Measurements from ENCODE around the gene C1QL3.

Gene C1QL3

DNA sequence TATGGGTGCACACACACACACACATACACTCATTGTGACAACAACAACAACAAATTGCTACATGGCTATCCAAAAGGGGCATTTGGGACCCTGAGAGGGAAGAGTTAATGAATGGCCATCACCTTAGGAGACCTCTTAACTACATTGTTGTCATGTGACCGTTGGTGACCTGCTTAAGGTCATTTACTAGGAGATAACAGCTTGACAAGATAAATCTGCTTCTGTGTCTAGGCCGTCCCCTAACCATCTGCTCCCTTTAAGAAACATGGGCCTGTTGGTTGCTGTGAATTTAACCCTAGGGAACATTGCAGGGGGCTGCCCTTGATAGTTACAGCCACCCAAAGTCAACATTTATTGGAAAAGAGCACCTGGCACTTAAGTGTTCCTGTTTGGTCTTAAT lies 29.7 kb downstream of the C1QL3 start:
- no peak for DNase-seq

GRCh38 chr10:16490511-16490910 lies 31.2 kb downstream of the C1QL3 start:
- DNase-seq: no peak

DNA sequence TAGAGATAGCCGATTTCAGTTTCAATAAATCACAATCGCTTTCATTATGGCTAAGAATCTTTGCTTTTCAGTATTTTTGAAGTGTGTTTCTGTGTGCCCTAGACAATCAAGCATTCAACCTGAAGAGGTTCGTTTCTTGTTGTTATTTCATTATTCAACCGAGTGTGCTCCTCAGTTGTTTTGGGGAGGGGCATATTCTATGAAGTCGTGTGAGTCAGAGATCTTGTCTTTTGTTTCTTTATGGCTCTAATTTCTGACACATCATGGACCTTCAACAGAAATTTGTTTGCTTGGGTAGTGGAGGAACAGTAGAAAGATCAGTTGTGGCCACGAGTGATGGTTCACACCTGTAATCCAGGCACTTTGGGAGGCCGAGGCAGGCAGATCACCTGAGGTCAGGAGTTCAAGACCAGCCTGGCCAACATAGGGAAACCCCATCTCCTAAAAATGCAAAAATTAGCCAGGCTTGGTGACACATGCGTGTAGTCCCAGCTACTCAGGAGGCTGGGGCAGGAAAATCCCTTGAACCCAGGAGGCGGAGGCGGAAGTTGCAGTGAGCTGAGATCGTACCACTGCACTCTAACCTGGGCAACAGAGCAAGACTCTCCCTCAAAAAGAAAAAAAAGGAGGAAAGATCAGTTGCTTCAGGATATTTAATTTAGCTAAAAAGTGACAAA lies 38.3 kb downstream of the C1QL3 start:
- DNase-seq: no peak

DNA sequence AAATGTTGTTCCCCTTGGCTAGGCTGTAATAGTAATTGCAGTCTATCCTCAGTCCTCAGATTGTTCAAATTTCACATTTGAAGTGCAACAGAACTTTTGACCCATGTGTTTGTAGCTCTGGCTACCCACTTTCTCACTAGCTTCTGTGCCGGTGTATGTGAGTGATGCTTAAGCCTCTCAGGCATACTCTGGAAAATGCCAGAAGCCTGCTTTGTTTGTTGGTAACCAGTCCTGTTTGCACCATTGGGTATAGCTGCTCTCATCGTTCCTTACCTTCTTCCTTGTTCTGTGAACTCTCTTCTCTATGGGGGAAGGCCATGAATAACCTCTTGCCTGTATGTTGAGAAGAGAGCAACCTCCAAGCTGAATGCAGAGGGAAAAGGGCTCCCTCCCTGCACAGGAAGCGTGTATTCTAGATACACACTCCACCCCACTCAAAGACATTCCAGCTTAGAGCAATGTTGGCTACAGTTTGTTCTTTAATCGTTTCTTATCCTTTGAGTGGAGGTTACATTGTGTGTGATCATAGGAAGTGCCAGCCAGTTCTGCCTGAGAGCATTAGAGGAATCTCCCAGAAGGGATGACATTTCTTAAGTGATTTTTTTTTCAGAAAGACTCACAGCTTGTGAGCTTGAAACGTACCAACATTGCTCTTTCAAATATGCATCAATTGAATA lies 40.5 kb downstream of the C1QL3 start:
- no peak for DNase-seq

GRCh38 chr10:16478801-16479200 lies 42.9 kb downstream of the C1QL3 start:
- DNase-seq: no peak

DNA sequence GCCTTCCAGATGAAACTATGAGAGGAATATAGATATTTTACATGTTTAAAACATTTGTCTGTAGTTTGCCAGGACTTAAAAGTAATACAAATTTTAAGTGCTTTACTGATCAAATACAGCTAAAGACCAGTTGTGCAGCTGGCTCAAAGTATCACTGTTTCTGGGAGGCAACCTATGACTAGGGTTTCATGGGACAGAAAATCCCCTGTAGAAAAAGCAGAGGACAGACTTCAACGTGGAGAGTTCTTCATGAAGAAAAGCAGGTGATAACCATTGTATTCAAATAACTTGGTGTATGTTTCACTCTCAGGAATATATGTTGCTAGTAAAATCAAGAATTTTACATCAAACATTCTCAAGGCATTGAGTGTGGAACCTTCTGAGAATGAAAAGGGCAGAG lies 43.9 kb downstream of the C1QL3 start:
- no peak for DNase-seq

DNA sequence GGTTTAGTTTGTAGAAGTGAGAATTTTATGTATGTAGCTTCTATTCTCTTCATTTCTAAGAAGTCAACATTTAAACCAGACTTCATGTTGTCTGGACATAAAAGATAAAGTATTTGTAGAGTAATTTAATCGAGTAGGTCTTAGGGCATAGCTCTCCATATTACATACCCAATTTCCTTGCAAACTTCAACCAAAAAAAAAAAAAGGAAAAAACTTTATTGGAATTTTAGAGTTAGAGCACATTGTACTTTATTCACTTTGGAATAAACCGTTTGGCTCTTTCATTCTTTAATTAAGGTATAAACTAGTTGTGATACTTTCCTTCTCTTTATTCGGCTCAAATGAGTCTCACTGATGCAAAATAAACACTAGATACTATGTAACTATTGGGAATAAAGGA lies 48.9 kb downstream of the C1QL3 start:
- DNase-seq: no peak

GRCh38 chr10:16470747-16471146 lies 50.9 kb downstream of the C1QL3 start:
- peak; percentile 24 for DNase-seq

- no peak for DNase-seq
These were observed 55.7 kb downstream of the C1QL3 start for GRCh38 chr10:16466001-16466400.

Measured in activated CD8-positive, alpha-beta memory T cell treated with anti-CD3 and anti-CD28 coated beads, Interleukin-2, amount 50 U/mL, for 4 hours (primary cell).